Karpas-422 (cell line): Measurements from ENCODE around the gene RAPGEF2. TPM values are rescaled to one million over a fixed set of nuclear protein-coding genes. Genes with fewer than 3 reads are reported as not detected.
"Not testable (repeated sequence)": the region's sequence is repeated elsewhere in the genome, so short reads cannot be mapped to it uniquely, and the experiment has no call there.

Experiments
- DNase-seq: peaks from one replicate; pipeline ENCODE4 v3.0.0-alpha.2; 2015
- H2AFZ ChIP-seq: fragments of 200-600 bp; sonication (generic); 2 replicates; pipeline ENCODE4 v1.6.1; 2014; ENCODE audit warnings: antibody characterized with exemption, low read length, mixed read lengths
- H3K27ac ChIP-seq: fragments of 200-600 bp; sonication (generic); 2 replicates; pipeline ENCODE4 v1.5.1; 2014; ENCODE audit warnings: mild to moderate bottlenecking, low read length, moderate library complexity
- H3K27me3 ChIP-seq: fragments of 200-600 bp; sonication (generic); 2 replicates; pipeline ENCODE4 v1.6.1; 2014; ENCODE audit warnings: low read length, mixed read lengths
- H3K36me3 ChIP-seq: fragments of 200-600 bp; sonication (generic); 2 replicates; pipeline ENCODE4 v1.6.1; 2014; ENCODE audit warnings: low read length, mixed read lengths; ENCODE audit not compliant: insufficient read depth
- H3K4me1 ChIP-seq: fragments of 200-600 bp; sonication (generic); 2 replicates; pipeline ENCODE4 v1.6.1; 2014; ENCODE audit warnings: mild to moderate bottlenecking, low read length, mixed read lengths
- H3K4me2 ChIP-seq: fragments of 200-600 bp; sonication (generic); 2 replicates; pipeline ENCODE4 v1.6.1; 2014; ENCODE audit warnings: low read length, low read depth, mild to moderate bottlenecking; ENCODE audit not compliant: poor library complexity, severe bottlenecking
- H3K4me3 ChIP-seq: fragments of 200-600 bp; sonication (generic); 2 replicates; pipeline ENCODE4 v1.5.1; 2014; ENCODE audit warnings: mild to moderate bottlenecking, antibody characterized with exemption, low read length, mixed read lengths
- H3K79me2 ChIP-seq: fragments of 200-600 bp; sonication (generic); 2 replicates; pipeline ENCODE4 v1.6.1; 2014; ENCODE audit warnings: mild to moderate bottlenecking, low read length, mixed read lengths
- H3K9ac ChIP-seq: fragments of 200-600 bp; sonication (generic); 2 replicates; pipeline ENCODE4 v1.6.0; 2014; ENCODE audit warnings: low read length
- H3K9me2 ChIP-seq: fragments of 200-600 bp; sonication (generic), shearing (Covaris generic); replicated peaks from 2 replicates; pipeline ENCODE4 v1.6.0; 2014; ENCODE audit warnings: mild to moderate bottlenecking, low read length, moderate library complexity; ENCODE audit not compliant: insufficient read depth
- H3K9me3 ChIP-seq: fragments of 300-700, 200-600 bp; sonication (generic); 2 replicates; pipeline ENCODE4 v1.6.1; 2014; ENCODE audit warnings: low read length, mixed read lengths
- H4K20me1 ChIP-seq: fragments of 200-600 bp; sonication (generic); 2 replicates; pipeline ENCODE4 v1.6.1; 2014; ENCODE audit warnings: mild to moderate bottlenecking, antibody characterized with exemption, low read length, low read depth; ENCODE audit not compliant: insufficient read depth
- total RNA-seq: library from RNA; depleted of rRNA; stranded (reverse); fragments of >200 nt; shearing (Covaris generic); gene quantifications from 2 replicates; pipeline ENCODE4 v1.2.3, GENCODE V29; 2014; ENCODE audit warnings: low replicate concordance

RAPGEF2 gene
- total RNA-seq, 1 experiment from 2014 or later, result 5.4 TPM

DNA sequence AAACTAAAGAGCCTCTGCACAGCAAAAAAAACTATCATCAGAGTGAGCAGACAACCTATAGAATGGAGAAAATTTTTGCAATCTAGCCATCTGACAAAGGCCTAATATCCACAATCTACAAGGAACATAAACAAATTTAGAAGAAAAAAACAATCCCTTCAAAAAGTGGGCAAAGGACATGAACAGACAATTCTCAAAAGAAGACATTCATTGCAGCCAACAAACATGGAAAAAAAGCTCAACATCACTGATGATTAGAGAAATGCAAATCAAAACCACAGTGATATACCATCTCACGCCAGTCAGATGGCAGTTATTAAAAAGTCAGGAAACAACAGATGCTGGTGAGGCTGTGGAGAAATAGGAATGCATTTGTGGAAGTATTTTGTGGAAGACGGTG lies 13.2 kb downstream of the RAPGEF2 start:
- not testable (repeated sequence) for H3K9me2 ChIP-seq, H3K27me3 ChIP-seq, DNase-seq, H3K9ac ChIP-seq, H2AFZ ChIP-seq, H3K36me3 ChIP-seq, H3K27ac ChIP-seq, H3K4me2 ChIP-seq, H3K4me1 ChIP-seq, H3K79me2 ChIP-seq, H3K9me3 ChIP-seq, H4K20me1 ChIP-seq, H3K4me3 ChIP-seq

DNA sequence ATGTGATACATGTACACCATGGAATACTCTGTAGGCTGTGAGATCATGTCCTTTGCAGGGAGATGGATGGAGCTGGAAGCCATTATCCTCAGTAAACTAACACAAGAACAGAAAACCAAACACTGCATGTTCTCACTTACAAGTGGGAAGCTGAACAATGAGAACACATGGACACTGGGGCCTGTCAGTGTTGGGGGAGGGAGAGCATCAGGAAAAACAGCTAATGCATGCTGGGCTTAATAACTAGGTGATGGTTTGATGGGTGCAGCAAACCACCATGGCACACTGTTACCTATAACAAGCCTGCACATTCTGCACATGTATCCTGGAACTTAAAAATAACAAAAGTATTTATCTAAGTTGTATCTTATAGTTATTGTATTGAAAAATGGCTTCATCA lies 13.8 kb downstream of the RAPGEF2 start:
- DNase-seq, H3K4me2 ChIP-seq, H3K36me3 ChIP-seq, H3K27me3 ChIP-seq, H4K20me1 ChIP-seq, H3K9ac ChIP-seq, H3K27ac ChIP-seq, H3K4me3 ChIP-seq, H3K4me1 ChIP-seq, H3K9me3 ChIP-seq, H3K79me2 ChIP-seq, H2AFZ ChIP-seq, H3K9me2 ChIP-seq: not testable (repeated sequence)

DNA sequence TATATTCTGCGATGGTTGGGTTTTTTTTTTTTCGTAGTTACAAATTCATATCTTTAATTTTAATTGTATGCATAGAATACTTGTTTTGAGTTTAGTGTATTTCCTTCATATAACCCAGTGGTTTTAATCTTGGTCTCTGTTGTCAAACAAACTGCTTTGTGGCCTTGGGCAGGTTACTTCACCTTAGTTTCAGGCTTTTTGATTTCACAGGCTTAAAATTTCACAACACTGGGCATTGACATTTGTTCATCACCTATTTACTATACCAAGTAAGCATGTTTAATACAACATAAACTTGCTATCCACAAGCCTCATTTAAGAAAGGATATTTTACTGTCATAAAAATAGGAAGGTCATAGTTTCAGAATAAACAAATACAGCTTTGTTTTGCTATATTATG lies 14.7 kb downstream of the RAPGEF2 start:
- no peak overlapping the region for H2AFZ ChIP-seq
- H4K20me1 ChIP-seq, result peaks cover 3% of the 10 kb centered on the region; the same call in 1 of the 2 replicates
- no peak overlapping the region for H3K4me2 ChIP-seq
- no peak overlapping the region for H3K27ac ChIP-seq
- DNase-seq, result no peak
- H3K9me2 ChIP-seq, result no peaks in the 10 kb centered on the region
- no peaks in the 10 kb centered on the region for H3K79me2 ChIP-seq
- no peak overlapping the region for H3K4me3 ChIP-seq
- H3K36me3 ChIP-seq, result no peaks in the 10 kb centered on the region
- H3K4me1 ChIP-seq, result peaks cover 5% of the 10 kb centered on the region
- no peak overlapping the region for H3K9ac ChIP-seq
- H3K27me3 ChIP-seq, result no peaks in the 10 kb centered on the region
- H3K9me3 ChIP-seq, result no peaks in the 10 kb centered on the region

DNA sequence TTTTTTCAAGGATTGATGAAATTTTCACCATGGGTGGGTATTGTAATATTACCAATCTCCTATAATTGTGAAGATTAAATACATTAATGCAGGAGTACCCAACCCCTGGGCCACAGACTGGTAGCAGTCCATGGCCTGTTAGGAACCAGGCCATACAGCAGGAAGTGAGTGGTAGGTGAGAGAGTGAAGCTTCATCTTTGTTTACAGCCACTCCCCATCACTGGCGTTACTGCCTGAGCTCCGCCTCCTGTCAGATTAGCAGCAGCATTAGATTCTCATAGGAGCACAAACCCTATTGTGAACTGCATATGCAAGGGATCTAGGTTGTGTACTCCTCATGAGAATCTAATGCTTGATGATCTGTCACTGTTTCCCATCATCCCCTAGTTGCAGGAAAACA lies 15.1 kb downstream of the RAPGEF2 start:
- Histone ChIP-seq H3K9me2 (no peaks in the 10 kb centered on the region), H3K9me3 (no peaks in the 10 kb centered on the region), H3K4me1 (peaks cover 5% of the 10 kb centered on the region), H3K4me3 (no peak overlapping the region), H3K79me2 (no peaks in the 10 kb centered on the region), H3K9ac (no peak overlapping the region), H3K27ac (no peak overlapping the region), H3K27me3 (no peaks in the 10 kb centered on the region), H4K20me1 (peaks cover 3% of the 10 kb centered on the region; the same call in 1 of the 2 replicates), H3K36me3 (no peaks in the 10 kb centered on the region), H3K4me2 (no peak overlapping the region), H2AFZ (no peak overlapping the region)
- DNase-seq, result no peak

DNA sequence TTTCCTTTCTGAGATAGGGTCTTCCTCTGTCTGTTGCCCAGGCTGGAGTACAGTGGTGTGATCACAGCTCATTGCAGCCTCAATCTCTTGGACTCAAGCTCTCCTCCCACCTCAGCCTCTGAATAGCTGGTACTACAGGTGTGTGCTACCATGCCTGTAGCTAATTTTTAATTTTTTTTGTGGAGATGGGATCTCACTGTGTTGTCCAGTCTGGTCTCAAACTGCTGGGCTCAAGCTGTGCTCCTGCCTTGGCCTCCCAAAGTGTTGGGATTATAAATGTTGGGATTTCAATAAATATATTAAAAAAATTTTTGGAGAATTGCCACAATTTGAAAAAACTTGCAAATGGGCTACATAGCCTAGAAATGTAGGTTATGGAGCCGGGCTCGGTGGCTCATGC lies 18.5 kb downstream of the RAPGEF2 start:
- H2AFZ ChIP-seq, result no peak overlapping the region
- H3K4me1 ChIP-seq, result peaks cover 5% of the 10 kb centered on the region
- H3K79me2 ChIP-seq, result no peaks in the 10 kb centered on the region

DNA sequence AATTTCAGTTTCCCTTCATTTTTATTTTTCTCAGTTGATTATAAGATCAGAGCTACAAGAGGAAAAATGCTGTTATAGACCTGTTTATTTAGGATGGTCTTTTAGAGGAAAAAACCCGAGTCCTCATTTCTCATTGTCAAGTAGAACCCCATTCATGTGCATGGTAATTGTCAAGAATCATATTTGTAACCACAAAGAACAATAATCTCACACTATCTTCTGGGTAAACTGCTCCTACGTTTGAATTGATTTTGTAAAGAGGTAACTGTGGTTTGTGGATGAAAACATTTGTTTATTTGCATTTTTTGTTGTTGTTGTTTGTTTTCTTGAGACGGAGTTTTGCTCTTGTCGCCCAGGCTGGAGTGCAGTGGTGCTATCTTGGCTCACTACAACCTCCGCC lies 23.8 kb downstream of the RAPGEF2 start:
- no peaks in the 10 kb centered on the region for H3K9me3 ChIP-seq
- H3K9ac ChIP-seq, result no peak overlapping the region
- H3K27me3 ChIP-seq, result no peaks in the 10 kb centered on the region
- H3K36me3 ChIP-seq, result no peaks in the 10 kb centered on the region
- no peak overlapping the region for H3K4me3 ChIP-seq
- no peak overlapping the region for H2AFZ ChIP-seq
- H3K9me2 ChIP-seq, result no peaks in the 10 kb centered on the region
- DNase-seq, result no peak
- no peak overlapping the region for H3K27ac ChIP-seq
- no peak overlapping the region for H3K4me2 ChIP-seq
- H3K4me1 ChIP-seq, result no peaks in the 10 kb centered on the region
- peaks cover 9% of the 10 kb centered on the region for H4K20me1 ChIP-seq
- H3K79me2 ChIP-seq, result no peaks in the 10 kb centered on the region

More for the DNA sequence above, 18.5 kb downstream of the RAPGEF2 start:
- Histone ChIP-seq H4K20me1 (peaks cover 3% of the 10 kb centered on the region; the same call in 1 of the 2 replicates), H3K27ac (no peak overlapping the region), H3K9me2 (no peaks in the 10 kb centered on the region), H3K9me3 (no peaks in the 10 kb centered on the region), H3K36me3 (no peaks in the 10 kb centered on the region), H3K27me3 (no peaks in the 10 kb centered on the region), H3K4me2 (no peak overlapping the region), H3K9ac (no peak overlapping the region), H3K4me3 (no peak overlapping the region)
- no peak for DNase-seq

DNA sequence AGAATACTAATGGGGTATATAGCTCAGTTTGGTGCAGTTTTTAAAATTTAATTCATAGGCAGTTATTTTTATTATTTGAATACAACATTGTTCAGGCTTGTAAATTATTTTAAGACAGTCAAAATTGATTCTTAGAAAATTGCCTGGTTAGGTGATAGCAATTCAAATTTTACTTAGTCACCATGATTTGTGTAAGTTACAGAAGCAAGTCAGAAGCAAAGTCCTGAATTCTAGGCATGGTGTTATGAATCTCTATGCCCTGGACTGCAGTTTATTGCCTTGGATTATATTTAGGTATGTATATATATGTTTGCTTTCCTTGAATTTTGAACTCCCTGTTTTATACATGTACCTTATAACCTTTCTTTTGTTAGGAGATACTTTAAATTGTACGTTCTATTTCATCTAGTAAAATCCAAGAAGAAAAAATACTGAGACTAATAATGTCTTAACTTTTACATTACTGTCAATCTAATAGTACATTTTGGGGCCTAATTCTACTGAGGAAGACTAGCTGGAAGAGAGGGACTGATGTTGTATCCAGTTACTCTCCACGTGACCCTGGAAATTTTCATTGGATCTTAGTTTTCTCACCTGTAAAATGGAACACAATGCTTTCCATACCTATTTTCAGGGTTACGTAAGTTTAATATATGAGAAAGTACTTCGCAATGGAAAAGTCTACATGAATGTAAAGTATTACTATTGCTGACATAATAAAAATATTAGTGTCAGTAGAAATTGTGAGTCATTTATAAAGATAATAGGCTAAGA lies 25.1 kb downstream of the RAPGEF2 start:
- no peaks in the 10 kb centered on the region for H3K79me2 ChIP-seq
- H3K9me2 ChIP-seq, result no peaks in the 10 kb centered on the region
- no peaks in the 10 kb centered on the region for H3K27me3 ChIP-seq
- H3K4me2 ChIP-seq, result no peak overlapping the region
- no peak overlapping the region for H2AFZ ChIP-seq
- peaks cover 11% of the 10 kb centered on the region for H4K20me1 ChIP-seq
- no peaks in the 10 kb centered on the region for H3K9me3 ChIP-seq
- H3K36me3 ChIP-seq, result no peaks in the 10 kb centered on the region
- H3K27ac ChIP-seq, result no peak overlapping the region
- no peak overlapping the region for H3K9ac ChIP-seq
- no peaks in the 10 kb centered on the region for H3K4me1 ChIP-seq
- DNase-seq, result no peak
- H3K4me3 ChIP-seq, result no peak overlapping the region

DNA sequence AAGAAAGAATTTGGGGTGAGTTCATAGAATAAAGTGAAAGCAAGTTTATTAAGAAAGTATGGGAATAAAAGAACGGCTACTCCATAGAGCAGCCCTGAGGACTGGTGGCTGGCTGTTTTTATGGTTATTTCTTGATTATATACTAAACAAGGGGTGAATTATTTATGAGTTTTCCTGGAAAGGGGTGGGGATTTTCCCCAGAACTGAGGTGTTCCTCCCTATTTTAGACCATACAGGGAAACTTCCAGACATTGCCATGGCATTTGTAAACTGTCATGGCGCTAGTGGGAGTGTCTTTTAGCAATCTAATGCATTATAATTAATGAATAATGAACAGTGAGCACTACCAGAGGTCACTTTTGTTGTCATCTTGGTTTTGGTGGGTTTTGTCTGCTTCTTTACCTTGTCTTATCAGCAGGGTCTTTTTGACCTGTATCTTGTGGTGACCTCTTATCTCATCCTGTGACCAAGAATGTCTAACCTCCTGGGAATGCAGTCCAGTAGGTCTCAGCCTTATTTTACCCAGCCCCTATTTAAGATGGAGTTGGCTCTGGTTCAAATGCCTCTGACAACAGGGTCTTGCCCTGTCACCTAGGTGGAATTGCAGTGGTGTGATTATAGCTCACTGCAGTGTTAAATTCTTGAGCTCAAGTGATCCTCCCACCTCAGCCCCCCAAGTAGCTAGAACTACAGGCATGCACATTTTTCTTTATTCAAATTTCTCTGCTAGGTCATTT lies 27.1 kb downstream of the RAPGEF2 start:
- no peak for DNase-seq
- Histone ChIP-seq H3K36me3 (no peaks in the 10 kb centered on the region), H3K4me2 (no peak overlapping the region), H3K27ac (no peak overlapping the region), H3K9me2 (no peaks in the 10 kb centered on the region), H4K20me1 (peaks cover 15% of the 10 kb centered on the region), H3K9me3 (no peaks in the 10 kb centered on the region), H3K4me1 (no peaks in the 10 kb centered on the region), H3K4me3 (no peak overlapping the region), H3K27me3 (no peaks in the 10 kb centered on the region), H2AFZ (no peak overlapping the region), H3K9ac (no peak overlapping the region), H3K79me2 (no peaks in the 10 kb centered on the region)
